ENCODE data around the gene MLLT10.
"Not testable (repeated sequence)": the region's sequence is repeated elsewhere in the genome, so short reads cannot be mapped to it uniquely, and the experiment has no call there.

MLLT10 gene

GRCh38 chr10:21702633-21703111, 168.6 kb downstream of the MLLT10 start:
- peak in 2 of 5 experiments; percentile 27 to 74 for DNase-seq

DNA sequence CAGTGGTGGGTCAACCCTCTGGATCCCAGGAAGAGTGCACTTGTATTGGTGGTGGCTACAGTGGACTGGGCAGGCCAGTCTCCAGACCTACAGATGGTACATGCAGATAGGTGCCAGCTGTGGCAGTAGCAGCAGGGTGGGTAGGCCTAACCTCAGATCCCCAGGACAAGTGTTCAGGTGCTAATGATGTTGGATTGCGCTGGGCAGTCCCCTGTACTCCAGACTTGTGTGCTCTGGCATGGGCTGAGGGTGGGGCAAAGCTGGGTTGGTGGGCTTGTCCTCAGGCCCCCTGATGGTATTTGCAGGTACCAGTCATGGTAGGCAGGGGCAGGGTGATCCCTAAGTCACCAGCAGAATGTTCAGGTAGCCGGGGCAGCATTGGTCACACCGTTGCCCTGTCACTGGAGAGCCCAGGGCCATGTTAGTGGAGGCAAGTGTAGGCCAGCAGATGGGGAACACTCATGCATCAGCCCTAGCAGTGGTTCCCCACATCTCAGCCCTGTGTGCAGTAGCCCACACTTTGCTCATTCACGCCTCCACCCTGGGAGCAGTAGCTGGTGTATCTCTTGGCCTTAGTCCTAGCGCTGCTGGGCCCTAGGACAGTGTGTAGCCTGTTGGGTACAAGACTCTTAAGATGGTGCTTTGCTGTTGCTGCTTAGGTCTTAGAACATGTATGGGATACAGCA, 171.3 kb downstream of the MLLT10 start:
- no peak for DNase-seq

DNA sequence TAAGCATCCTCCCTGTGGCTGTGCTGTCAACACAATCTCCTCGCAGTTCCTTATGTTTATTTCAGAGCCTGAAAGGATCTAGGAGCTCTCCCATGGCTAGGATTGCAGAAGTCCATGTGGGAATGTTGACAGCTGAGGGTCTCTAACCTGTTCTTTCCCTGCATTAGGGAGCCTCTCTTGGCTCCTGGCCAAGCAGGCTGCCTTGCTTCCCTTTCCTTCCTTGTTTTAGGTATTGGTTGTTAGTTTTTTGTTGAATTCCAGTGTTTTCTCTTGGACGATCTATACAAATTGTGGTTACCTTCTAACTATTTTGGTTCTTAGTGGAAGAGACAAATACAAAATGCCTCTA, 171.8 kb downstream of the MLLT10 start:
- no peak for DNase-seq

DNA sequence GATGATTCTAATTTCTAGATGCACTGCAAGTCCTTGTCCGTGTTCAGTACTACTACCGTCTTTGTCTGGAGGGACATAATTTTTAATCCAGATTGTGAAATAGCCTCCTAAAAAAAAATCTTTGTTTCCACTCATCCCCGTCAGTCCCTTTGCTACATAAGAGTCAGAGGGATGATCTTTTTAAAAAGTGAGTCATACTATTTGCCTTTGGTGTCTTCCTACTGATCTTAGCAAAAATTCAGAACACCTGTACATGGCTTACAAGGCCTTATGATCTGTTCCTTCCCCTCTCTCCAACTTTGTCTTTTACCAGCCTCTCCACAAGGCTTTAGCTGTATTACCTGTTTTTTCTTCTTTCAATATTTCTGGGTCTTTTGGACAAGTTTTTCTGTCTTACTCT, 173.5 kb downstream of the MLLT10 start:
- DNase-seq: no peak

DNA sequence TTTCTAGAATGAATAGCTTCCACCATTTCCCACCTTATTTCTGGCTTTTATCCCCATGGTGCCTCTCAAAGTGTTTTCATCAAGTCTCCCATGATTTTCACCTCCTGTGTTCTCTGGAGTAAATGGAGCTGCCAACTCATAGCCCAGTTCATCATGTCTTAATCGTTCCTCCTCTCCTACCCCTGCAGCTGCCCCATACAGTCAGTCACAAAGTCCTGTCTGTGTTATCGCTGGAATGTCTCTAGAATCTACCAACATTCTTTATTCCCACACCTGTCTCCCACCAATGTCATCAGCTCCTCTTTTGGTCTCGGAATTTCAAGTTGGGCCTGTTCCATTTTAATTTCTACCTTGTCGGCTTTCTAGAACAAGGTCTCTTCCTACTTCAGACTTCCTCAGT, 178.9 kb downstream of the MLLT10 start:
- no peak for DNase-seq

- DNase-seq: no peak
Observed at GRCh38 chr10:21715531-21716195, 181.6 kb downstream of the MLLT10 start.

- DNase-seq: not testable (repeated sequence)
Observed at GRCh38 chr10:21717437-21718054, 183.5 kb downstream of the MLLT10 start.

GRCh38 chr10:21719502-21719901, 185.5 kb downstream of the MLLT10 start:
- no peak for DNase-seq

- no peak for DNase-seq
Observed at GRCh38 chr10:21720090-21720489, 186.1 kb downstream of the MLLT10 start.

DNA sequence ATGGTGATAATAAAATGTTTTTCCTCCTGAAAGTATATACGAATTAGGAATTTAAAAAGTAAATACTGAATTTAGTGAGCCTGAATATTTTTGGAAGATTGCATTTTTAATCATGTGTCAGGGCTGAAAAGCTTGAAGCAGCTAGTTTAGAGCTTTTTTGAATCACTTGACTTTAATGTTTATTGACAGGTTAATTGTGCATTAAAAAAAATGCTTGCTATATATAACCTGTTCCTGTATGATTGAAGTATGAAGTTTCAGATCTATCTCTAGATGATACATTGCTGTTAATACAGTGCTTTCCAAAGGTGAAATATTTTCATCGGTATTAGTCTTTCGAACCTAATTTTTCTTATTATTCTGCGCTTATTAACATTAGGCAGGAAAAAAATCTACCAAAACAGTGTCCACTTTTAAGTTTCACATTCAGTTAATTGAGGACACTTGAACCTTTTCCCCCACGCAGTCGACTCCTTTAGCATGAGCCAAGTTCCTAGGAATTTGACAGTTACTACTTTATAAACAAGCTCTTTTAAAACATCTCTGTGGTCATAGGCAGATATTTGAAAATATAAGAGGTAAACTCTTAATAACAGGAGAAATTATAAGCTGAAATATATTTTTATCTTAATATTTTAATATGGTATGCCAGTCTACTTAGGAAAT, 187.1 kb downstream of the MLLT10 start:
- DNase-seq: no peak

- DNase-seq: no peak
Observed at GRCh38 chr10:21722209-21722608, 188.2 kb downstream of the MLLT10 start.

DNA sequence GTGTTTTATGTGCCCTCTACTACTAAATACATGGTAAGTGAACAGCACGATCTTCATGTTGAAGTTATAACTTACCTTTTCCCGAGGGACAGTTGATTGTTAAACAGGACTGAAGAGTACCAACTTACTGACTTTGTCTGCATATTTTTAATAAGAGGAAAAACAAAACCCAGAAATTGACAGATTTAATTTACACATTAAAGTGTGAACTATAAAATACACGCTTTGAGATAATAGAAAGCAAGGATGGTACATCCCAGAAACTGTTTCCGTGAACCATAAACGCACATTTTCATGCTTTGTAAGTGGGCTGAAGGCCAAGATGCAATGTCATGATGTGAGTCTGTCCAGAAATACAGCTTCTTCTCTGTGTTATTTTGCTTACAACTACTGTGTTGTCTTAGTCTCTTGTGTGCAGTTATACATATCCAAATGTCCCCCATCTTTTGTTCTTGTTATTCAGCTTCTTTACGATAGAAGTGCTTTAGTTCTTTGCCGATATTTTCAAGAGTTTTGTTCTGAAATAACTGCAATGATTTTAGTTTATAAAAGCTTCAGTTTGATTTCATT, 190.1 kb downstream of the MLLT10 start:
- no peak for DNase-seq

DNA sequence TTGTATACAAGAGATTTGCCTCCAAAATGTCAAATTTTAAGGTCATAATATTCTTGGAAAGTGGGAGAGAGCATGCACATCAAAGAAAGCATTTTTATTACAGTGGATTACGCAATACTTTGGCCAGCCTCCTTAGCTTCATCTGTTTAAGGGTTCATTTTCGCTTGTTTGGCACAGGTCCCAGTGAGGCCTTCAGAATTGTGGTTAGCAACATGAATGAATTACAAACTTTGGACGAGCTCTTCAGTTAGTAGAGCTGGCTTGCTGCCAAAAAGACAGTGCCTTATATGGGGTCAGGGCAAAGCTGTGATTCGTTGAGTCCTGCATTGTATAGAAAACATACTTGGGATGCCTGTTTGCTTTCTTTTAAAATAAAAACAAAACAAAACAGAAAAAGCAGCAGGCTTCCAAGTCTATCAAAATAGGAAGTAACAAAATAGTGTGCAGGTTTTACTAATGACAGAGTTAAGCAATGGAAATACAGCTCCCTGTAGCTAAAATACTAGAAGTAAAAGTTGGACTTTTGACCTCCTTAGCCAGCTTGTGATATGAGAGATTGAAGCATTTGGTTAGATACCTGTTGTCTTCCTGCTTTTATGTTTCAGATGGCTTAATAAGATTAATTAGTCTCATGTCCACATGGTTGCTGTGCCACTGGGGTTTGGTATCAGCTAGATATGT, 190.8 kb downstream of the MLLT10 start:
- DNase-seq: peak in 2 of 5 experiments; percentile 17 to 80

GRCh38 chr10:21726601-21727225, 192.7 kb downstream of the MLLT10 start:
- DNase-seq: no peak

DNA sequence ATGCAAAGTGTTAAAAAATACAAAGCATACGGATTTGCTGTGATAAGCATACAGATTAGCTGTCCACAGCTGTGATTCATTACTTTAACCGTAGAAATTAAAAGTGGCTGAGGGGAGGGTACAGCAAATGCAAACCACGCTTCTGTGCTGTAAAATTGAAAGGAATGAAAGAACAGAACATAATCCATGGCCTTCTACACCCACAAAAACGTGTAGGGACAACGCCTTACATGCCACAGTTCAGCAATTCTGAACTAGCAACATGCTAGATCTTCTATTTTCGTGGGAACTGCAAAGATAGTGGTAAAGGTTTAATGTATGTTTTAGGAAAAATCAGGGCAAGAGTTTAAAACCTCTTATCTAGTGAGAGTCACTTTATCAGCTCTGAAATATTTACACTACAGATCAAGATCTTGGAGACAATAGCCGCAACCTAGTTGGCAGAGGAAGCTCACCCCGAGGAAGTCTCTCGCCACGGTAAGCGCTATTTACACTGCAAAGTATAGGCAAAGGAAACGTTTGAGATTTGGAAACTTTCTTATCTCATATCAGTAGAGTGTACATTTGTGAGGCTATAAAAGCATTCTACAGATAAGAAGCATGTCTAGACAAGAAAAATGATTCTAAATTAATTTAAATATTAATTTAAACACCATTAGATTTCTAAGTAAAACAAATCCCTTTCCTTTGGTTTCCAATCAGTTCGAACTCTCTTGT, 193.6 kb downstream of the MLLT10 start:
- DNase-seq: peak in 1 of 5 experiments; percentile 66

GRCh38 chr10:21728618-21729017, 194.6 kb downstream of the MLLT10 start:
- DNase-seq: no peak

DNA sequence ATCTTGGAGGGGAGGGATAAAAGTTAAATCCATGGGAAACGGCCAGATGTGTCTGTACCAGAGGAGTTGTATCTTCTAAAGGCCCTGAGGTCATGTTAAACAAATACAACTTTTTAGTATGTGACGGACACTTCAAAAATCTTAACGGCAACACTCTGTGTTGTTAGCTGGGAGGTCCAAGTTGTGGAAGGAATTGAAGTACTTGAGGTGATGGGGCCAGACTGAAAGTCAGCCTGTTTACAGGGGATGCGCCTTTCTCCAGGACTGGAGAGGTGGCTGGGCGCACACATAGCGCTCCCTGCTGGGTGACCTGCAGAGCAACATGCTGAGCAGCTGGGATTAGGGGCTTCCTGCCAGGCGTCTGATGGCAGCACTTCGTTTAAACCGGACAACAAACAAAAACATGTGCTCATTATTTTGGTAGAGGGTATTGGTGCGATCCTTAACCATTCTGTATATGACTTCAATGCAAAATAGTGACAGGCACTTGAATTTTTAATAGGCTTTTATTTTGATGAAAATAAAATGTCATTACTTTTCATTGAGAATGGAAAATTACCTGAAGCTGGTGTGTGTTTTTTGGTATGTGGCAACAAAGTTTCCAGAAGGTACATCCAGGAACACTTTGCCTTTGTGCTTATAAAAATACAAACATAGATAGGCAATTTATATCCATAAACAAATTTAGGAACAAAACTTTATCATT, 198.2 kb downstream of the MLLT10 start:
- DNase-seq: peak in 1 of 5 experiments; percentile 61

GRCh38 chr10:21733710-21734109, 199.7 kb downstream of the MLLT10 start:
- DNase-seq: no peak

GRCh38 chr10:21737106-21737505, 203.1 kb downstream of the MLLT10 start:
- DNase-seq: no peak

GRCh38 chr10:21740989-21741388, 207.0 kb downstream of the MLLT10 start:
- DNase-seq: peak in 2 of 5 experiments; percentile 36 to 76

Measured in T-helper 2 cell (primary cell).